GM18520 (cell line): Measurements from ENCODE around the gene ALK.

Experiments
- ATAC-seq: cut with Tn5 transposase; IDR thresholded peaks from one replicate; pipeline ENCODE4 v1.9.1; 2021; ENCODE audit not compliant: unreplicated experiment

The ALK gene

DNA sequence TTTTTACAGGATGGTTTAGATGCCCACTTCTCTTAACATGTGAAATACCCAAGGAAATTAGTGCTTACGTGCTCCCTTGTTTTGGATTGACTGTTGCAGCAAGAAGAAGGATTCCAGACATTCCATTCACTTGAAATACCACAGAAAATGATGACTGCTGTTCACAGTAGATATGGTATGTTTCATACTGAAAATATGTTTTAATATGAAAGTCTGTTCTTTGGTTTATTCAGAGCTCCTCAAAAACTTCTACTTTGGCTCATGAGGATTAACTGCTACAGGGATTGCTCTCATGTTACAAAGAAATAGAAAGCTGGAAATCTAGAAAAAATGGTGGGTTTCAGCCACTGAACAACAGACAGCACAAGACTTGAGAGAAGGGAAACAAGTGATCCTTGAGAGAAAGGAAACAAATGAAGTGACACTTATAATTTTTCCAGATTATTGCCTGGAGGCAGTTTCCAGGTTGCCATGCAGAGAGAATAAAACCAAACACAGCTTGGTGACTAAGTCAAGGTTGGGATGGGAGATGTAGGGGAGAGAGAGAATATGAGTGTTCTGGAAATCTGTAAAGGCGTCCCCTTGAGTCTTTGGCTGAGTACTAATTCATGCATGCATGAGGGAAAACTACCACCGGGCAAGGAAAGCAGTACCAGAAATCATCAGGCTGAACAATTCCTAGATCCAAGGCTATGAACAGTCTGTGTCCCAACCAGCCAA is 458.0 kb downstream of the ALK start:
- ATAC-seq, result no peak

- ATAC-seq, result no peak
These were observed 459.1 kb downstream of the ALK start for GRCh38 chr2:29462293-29462692.

- no peak for ATAC-seq
These were observed 461.2 kb downstream of the ALK start for GRCh38 chr2:29460190-29460589.

- no peak for ATAC-seq
These were observed 461.8 kb downstream of the ALK start for GRCh38 chr2:29459445-29460179.

- ATAC-seq, result no peak
These were observed 465.0 kb downstream of the ALK start for GRCh38 chr2:29456429-29456828.

- no peak for ATAC-seq
These were observed 466.1 kb downstream of the ALK start for GRCh38 chr2:29455200-29455860.

- no peak for ATAC-seq
These were observed 469.4 kb downstream of the ALK start for GRCh38 chr2:29452036-29452435.

GRCh38 chr2:29450596-29451222 is 470.7 kb downstream of the ALK start:
- no peak for ATAC-seq

DNA sequence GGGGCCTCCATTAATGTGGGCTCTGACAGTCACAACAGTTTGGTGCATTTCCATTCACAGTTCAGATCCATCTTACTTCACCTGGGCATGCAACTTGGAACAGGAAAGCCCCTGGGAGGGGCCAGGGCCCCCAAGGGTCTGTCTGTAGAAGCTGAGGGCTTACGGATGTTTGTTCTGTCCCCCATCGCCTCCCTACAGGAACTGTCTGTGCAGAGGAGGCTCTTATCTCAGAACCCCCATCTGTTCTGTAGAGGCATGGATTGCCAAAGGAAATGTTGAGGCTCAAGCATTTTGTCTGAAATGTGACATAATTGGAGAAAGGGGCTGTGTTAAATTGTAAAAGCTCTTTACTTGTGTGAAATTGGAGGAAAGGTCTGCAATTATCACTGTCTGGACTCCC is 471.9 kb downstream of the ALK start:
- no peak for ATAC-seq

DNA sequence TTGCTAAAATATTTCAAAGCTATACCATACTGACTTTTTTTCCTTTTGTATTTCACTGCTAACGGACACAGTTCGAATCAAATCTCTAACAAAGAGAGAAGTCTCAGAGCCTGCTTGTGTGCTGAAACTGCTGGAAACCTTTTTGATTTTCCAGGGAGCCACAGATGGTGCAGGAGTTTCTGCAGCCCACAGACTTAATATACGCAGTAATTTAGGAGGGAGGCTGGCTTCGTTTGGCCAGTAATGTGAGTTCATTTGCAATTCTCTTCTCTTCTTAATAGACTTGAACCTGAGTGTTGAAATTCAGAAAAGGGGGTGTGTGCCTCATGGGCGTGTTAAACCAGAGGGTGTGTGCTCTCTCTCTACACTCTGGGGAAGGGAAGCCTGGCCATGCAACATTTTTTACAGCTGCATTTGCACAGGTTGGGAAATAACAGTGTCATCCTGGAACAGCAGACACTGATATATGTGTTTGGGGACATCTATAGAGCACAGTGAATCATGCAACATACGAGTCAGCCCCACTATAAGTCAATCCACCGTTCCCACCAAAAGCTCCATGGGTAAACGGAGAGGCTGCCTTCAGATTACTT is 473.2 kb downstream of the ALK start:
- ATAC-seq, result no peak

DNA sequence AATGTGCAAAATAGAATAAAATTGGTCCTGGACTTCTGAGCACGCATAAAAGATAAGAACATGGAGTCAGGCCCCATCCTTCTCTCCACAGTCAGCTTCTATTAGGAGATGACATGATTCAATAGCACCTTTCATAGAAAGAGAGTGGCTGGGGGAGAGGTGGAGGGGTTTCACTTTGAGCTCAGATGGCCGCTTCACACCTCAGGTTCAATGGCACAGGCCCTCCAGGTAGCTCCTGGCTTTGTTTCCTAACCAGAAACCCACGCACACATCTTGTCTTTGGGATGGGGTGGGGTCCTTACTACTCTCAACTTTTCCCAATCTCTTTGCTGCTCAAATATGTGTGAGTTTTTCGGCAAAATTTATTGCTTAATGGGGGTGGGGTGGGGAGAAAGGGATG is 473.9 kb downstream of the ALK start:
- no peak for ATAC-seq

DNA sequence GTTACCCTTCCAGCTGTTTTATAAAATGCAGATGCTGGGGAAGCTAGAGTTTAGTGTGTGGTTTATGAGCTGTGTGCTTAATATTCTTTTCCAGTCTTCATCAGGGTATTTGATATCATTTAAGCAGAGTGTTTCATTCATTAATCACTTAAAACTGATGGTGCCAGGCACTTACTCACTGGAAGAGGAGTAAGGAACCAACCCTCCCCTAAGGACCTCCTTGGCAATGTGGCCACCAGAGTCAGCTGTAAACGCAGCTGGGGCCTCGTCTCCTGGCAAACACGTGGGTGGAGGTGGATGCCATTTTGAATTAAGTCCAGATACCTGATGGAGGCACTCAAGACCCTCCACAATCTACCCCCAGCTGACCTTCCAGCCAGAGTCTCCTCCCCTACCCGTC is 474.5 kb downstream of the ALK start:
- ATAC-seq, result no peak

DNA sequence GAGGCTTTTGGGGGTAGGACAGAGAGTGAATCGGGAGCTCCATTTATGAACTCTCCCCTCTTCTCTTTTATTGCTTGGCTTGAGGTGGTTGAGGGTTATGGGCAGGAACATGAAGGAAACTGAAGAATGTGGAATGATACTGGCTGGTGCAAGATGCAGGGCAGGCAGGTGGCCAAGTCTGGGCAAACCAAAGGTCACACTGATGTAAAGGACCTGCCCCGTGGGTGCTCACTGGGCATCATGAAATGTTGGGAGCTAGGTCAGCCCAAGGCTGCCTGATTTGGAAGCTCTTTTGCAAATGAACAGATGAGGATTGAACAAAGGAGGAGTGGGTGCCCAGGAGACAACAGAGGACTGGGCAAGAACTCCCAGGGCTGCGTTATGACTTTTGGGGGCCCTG is 477.2 kb downstream of the ALK start:
- no peak for ATAC-seq

DNA sequence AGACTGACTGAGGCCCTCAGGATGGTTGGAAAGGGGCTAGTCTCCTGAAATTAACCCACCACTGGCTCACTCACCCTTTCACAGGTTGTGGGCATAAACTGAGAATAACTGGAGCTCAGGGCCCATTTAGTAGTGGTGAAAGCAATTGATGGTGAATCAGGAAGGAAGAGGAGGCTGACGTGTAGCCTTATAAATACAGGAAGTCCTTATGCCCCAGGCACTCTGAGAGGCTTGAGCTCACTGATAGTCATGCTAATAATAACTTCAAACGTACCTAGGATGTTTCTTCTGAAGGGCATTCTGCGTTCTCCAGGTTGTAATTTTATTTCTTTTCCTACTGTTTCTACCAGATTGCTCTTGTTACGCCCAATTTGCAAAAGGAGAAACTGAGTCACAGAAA is 477.8 kb downstream of the ALK start:
- ATAC-seq, result no peak

DNA sequence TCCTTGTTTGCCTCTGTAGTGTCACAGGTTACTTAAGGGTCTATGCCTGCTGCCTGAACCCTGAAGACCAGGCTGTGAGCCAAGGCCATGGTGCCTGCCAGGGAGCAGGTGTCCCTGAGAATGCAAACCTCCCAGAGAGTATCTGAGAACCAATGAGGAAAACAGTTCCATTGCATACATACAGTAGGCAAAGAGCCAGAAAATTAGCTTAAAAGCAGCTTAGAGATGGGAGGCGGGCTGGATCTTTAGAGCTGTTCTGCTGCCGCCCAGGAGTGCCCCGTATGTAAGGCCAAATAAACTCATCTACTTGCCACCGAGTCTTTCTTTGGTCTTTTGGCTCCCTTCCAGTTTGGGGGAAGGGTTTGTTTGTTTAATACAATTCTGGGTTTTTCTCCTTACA is 478.2 kb downstream of the ALK start:
- ATAC-seq, result no peak

- no peak for ATAC-seq
These were observed 480.3 kb downstream of the ALK start for GRCh38 chr2:29440921-29441623.

DNA sequence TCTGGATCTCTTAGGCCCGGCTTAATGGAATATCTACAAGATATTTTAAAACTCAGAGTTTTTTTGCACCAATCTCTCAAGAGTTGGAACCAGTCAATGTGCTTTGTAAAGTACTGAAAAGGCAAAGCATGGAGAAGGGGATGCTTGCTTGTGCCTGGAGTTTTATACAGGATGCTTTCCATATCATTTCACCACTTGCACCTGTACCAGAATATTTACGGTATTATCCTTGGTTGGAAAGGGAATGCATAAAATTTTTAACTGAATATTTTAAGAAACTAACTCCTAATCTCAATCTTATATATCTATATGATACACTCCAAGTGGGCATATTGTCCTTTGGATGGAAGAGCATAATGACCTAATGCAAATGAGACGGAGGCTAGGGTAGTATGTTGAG is 487.5 kb downstream of the ALK start:
- ATAC-seq, result no peak

DNA sequence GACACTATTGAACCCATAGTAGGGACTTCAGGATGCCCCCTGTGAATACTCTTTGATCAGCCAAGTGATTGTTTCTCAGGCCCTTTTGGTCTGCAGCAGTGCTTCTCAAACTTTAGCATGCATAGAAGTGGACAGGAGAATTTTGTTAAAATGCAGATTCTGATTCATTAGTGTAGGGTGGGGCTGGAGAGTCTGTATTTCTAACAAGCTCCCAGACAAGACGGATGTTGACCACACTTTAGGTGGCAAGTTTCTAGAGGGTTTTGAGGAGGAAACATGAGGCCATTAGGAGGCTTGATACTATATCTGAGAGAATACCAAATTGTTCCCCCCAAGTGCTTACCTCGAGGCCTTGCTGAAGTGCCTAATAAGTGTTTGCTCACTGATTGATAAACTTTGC is 488.3 kb downstream of the ALK start:
- ATAC-seq, result no peak

DNA sequence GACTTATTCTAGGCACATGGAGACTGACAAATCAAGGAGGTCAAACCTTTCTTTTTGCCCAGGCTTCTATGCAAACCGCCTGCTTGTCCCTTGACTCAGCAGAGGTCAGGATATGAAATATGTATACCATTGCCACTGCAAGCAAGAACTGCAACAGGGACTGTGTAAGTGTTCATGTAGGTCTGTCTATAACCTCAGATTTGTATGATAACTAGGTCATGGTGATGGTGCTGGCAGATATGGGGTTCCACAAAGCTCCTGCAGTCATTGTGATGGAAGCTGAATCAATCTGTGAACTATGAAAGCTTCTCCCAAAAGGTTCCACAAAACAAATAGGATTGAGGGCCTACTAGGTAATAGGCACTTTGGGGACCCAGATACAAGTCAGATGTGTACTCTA is 489.9 kb downstream of the ALK start:
- no peak for ATAC-seq

DNA sequence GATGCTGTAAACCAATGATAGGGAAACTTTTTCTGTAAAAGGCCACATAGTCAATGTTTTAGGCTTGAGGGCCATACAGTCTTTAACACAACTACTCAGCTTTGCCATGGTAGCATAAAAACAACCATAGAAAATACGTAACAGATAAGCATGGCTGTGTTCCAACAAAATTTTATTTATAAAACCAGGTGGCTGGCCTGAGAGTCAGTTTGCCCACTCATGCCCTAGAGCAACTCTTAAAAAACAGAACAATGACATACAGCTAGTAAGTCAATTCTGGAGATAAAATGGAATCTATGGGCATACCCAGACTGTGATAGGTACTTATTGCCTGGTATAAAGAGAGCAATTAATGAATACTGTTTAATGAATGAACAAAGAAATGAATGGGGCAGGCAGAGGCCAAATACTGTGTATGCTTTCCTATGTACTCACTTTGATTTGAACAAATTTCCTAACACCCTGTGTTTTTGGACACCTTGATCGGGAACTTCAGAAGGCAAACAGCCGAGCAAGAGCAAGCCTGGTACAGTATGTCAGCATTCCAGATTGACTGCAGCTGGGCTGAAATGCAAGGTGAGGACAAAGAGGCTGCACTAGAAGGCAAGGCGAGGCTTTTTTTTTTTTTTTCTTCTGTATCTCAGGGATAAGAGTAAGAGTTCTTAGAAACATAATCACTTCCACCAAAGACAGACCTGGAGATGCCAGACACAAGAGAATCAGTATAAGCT is 490.8 kb downstream of the ALK start:
- ATAC-seq, result no peak
